ENCODE data around the gene MTERF4.

DNA sequence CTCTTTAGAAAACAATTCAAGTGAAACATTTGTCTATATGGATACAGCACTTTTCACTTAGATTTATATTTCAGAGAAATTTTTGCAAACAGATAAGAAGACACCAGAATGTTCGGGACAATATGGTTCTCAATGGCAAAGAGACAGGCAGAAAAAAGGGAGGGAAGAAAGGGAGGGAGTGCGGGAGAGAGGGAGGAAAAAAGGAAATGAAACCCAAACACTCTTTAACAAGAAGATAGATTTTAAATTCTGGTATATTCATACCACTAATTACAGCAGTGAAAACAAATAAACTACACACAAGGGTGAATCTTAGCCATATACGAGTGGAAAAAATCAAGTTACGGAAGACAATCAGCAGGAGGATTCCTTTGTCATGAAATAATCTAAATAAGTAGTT, 44.2 kb upstream of the MTERF4 start:
- TF ChIP-seq POLR2A (IDR thresholded peaks at IDR 0.05) = no peak
- TF ChIP-seq, protein P1, sequence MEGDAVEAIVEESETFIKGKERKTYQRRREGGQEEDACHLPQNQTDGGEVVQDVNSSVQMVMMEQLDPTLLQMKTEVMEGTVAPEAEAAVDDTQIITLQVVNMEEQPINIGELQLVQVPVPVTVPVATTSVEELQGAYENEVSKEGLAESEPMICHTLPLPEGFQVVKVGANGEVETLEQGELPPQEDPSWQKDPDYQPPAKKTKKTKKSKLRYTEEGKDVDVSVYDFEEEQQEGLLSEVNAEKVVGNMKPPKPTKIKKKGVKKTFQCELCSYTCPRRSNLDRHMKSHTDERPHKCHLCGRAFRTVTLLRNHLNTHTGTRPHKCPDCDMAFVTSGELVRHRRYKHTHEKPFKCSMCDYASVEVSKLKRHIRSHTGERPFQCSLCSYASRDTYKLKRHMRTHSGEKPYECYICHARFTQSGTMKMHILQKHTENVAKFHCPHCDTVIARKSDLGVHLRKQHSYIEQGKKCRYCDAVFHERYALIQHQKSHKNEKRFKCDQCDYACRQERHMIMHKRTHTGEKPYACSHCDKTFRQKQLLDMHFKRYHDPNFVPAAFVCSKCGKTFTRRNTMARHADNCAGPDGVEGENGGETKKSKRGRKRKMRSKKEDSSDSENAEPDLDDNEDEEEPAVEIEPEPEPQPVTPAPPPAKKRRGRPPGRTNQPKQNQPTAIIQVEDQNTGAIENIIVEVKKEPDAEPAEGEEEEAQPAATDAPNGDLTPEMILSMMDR (IDR thresholded peaks at IDR 0.05) = no peak
